Measurements from ENCODE around the gene FGD3. TPM values are rescaled to one million over a fixed set of nuclear protein-coding genes. Genes with fewer than 3 reads are reported as not detected.

FGD3 gene
- total RNA-seq, 1 experiment from 2014 or later = not detected

GRCh38 chr9:93027750-93028149, 80.4 kb downstream of the FGD3 start:
- DNase-seq (ENCODE audit: low spot score) = no peak

GRCh38 chr9:93028448-93029006, 81.2 kb downstream of the FGD3 start:
- DNase-seq (ENCODE audit: low spot score) = no peak

DNA sequence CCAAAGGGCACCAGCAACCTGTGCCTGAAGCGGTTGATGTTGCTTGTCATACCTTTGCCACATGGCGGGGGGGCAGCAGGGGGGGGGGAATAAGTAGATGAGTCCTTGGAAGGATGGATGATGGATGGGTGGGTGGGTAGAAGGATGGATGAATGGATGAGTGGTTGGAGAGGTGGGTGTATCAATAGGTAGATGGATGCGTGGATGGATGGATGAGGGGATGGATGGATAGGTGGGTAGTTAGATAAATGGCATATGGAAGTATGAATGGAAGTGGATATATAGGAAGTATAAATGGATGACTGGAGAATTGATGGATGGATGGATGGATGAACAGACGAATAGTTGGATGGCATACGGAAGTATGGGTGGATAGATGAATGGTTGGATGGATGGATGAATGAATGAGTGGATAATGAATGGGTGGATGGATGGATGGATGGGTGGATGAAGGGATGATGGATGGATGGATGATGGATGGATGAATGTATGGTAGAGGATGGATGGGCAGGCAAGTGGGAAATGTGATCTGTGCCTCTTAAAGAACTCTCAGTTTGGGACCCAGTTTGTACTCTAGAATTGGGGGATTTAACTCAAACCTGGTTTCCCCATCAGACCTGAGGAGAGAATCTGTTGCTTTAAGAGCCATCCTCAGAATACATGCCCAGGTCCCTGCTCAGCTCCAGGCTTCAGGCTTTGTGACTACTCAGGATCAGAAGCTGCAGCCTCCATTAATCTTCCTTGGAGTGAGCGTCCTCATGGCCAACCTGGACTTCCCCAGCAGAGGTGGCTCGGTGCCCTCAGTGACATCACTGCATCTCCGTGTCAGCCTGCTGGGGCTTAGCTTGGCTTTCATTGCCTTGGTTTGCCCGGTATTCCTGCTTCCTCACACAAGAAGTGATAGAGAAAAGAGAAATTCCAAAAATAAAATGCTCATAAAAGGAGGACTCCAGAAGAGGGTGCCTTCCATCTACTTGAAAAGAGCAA, 83.6 kb downstream of the FGD3 start:
- no peak for DNase-seq (ENCODE audit: low spot score)

- DNase-seq (ENCODE audit: low spot score) = no peak
Measured at GRCh38 chr9:93031629-93032430, 84.5 kb downstream of the FGD3 start.

DNA sequence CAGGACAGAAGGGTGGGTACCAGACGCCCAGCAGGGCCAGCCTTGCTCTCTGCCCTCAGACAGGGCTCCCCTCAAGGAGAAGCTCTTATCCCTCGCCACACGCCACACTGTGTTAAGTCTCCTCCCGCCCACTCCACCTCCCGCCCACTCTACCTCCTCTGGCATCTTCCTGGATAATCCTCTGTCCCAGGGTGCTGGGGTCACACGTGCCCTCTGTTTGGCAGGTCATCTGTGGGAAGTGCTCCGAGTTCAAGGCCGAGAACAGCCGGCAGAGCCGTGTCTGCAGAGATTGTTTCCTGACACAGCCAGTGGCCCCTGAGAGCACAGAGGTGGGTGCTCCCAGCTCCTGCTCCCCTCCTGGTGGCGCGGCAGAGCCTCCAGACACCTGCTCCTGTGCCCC, 85.2 kb downstream of the FGD3 start:
- DNase-seq (ENCODE audit: low spot score) = no peak

- DNase-seq (ENCODE audit: low spot score) = no peak
Measured at GRCh38 chr9:93033531-93033930, 86.2 kb downstream of the FGD3 start.

DNA sequence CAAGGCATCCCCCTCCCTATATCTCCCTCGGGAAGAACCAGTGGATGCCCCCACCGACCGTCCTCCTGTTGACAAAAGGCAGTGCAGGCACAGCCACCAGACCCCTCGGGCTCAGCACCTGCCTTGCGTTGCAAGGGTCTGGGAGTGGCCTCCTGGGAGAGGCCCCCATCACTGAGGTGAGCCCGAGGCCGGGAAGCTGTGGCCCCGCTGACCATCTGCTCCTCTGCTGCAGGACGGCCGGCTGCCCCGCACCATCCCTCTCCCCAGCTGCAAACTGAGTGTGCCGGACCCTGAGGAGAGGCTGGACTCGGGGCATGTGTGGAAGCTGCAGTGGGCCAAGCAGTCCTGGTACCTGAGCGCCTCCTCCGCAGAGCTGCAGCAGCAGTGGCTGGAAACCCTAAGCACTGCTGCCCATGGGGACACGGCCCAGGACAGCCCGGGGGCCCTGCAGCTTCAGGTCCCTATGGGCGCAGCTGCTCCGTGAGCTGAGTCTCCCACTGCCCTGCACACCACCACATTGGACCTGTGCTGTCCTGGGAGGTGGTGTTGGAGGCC, 87.9 kb downstream of the FGD3 start:
- DNase-seq (ENCODE audit: low spot score) = no peak

- DNase-seq (ENCODE audit: low spot score) = no peak
Measured at GRCh38 chr9:93035821-93036351, 88.6 kb downstream of the FGD3 start.

DNA sequence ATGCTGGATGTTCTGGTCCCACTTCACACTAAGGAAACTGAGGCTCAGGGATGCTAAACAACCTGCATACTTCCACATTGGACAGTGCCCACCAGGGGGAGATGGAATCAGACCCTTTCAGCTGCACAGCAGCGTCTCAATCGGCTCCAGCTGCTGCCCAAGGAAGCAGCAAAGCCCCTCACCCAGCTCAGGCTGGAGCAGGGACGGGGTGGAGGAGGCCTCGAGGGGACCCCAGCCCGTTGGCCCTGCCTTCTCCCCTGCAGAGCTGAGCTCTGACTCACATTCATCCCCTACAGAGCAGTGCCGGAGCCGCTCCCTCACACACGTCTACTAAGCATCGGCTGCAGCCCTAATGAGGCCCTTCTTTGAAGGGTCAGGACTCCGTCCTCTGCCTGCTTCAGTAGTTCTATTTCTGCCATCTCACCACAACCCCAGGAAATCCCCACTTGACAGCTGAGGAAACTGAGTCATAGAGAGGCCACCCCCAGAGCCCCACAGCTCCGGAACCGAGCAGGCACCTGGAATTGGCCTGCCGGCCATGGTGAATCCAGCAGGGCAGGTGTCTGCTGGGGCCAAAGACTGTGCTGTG, 89.7 kb downstream of the FGD3 start:
- DNase-seq (ENCODE audit: low spot score) = no peak

DNA sequence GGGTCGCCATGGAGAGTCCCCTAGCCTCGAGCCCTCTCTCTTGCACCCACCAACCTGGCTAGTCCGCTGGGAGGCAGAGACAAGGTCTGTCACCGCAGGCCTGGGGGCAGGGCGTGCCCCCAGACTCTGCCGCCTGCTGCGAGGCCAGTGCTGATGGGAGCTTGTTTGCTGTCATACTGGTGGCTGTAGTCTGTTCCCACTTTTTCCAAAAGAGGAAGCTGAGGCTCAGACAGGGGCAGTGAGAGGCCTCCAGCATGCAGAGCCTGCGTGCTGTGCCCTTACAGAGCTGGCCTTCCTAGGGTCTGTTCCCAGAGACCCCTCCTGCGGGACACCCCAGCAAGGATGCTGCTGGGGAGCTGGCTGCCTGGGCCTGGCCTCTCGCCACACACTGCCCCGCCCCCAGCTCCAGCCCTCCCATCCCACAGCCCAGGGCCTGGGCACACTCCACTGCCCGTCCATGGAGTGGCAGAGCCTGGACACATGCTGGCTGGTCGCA, 90.2 kb downstream of the FGD3 start:
- no peak for DNase-seq (ENCODE audit: low spot score)

DNA sequence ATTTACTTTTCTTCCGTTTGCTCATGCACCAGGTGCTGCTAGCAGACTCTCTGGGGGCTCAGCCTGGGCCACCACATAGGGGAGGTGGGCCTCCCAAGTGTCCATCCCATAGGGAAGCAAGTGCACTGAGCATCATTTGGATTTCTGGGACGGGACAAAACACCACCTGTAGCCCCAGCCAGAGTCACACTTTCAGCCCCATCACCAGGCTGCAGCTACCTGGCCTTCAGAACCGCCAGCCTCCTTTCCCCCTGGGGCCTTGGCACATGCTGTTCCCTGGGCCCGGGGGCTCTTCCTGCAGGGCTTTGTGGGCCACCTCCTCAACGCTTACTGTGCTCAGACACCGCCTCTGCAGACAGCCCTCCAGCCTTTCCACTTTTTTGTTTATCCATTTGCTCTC, 91.6 kb downstream of the FGD3 start:
- DNase-seq (ENCODE audit: low spot score) = no peak

DNA sequence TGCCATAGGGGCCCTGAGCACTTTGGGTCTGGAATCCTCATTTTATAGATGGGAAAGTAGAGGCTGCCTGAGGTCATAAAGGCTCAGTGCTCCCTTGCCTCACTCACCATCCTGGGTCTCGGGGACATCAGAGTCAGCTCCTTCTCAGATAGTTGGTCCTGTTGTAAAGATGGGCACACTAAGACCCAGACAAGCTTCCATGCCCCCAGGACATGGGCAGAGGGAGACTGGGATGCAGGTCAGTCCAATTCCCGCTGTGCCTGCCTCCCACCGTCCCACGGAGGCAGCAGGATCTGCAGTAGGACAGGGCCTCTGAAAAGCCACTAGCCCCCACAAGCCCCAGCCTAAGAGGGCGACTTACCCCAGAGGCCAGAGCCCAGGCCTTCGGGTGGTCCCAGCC, 92.1 kb downstream of the FGD3 start:
- DNase-seq (ENCODE audit: low spot score) = no peak

- DNase-seq (ENCODE audit: low spot score) = no peak
Measured at GRCh38 chr9:93039976-93040375, 92.7 kb downstream of the FGD3 start.

- DNase-seq (ENCODE audit: low spot score) = no peak
Measured at GRCh38 chr9:93040409-93040808, 93.1 kb downstream of the FGD3 start.

GRCh38 chr9:93041108-93041802, 93.9 kb downstream of the FGD3 start:
- DNase-seq (ENCODE audit: low spot score) = peak; percentile 13

- DNase-seq (ENCODE audit: low spot score) = no peak
Measured at GRCh38 chr9:93043122-93043521, 95.8 kb downstream of the FGD3 start.

GRCh38 chr9:93045521-93045920, 98.2 kb downstream of the FGD3 start:
- DNase-seq (ENCODE audit: low spot score) = no peak

DNA sequence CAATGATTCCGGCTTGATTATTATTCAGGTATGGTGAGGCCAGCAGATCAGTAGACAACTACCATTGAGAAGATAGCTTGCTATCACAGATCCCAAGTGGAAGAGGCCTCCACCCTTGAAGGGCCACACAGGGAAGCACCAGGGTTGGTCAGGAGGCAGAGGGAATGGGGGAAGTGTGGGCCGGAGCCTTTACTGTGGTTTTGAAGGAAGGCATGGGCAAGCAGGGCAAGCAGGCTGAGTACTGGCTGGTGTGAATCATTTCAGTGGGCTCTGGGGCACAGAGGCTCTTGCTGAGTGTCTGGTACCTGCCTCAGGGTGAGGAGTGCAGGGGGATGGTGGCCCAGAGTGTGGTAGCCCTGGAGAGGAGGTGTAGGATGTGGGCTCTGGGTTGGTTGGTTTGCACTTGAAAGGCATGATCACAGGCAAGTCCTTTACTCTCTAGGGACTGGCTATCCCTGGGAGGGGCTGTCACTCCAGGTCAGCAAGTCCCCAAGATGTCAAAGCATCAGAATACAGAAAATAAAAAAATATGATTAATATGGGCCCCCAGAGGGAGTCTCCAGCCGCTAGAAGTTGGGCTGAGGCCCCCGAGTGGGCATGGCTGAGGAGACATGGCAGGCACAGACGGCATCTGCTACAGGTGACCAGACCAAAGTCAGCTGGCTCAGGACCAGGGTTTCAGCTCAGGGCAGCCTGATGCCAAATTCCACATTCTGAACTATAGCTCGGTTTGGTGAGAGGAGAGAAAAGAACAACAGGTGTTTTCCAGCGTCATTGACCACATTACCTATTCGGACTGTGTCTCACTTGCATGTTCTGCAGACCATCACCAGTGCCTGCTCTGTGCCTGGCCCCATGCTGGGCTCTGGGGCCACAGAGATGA, 101.5 kb downstream of the FGD3 start:
- no peak for DNase-seq (ENCODE audit: low spot score)

DNA sequence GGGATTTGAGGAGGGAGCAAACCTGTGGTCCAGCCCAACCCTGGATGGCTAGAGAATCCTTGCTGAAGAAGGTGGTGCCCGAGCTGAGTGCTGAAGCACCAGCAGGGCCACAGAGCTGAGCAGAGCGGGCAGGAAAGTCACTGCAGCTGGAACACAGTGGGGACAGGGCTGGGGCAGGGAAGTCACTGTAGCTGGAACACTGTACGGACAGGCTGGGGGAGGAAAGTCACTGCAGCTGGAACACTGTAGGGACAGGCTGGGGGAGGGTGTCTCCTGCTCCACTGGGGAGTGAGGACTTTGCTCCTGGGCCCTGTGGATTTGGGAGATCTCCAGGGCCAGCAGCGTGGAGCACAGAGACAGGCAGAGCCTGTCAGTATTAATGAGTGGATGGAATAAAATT, 102.2 kb downstream of the FGD3 start:
- no peak for DNase-seq (ENCODE audit: low spot score)

DNA sequence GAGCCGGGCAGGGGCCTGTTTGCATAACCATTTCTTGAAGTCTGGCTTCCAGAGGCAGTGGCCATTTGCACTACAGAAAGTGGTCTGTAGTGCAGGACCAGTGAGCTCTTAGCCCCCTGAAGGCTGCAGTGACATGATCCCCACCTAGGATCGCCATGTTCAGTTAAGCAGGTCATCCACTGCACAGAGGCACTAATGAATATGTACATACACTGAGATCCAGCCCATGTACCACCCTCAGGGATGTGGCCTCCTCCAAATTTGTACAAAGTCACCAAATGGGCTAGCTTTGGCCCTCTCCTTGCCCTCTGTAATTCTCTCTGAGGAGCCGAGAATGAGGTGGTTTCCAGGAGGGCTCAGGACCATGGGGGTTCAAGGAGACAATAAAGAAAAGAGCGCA, 102.9 kb downstream of the FGD3 start:
- no peak for DNase-seq (ENCODE audit: low spot score)
